Neural cell (in vitro differentiated cells): Measurements from ENCODE around the gene PKNOX1. TPM values are rescaled to one million over a fixed set of nuclear protein-coding genes. Genes with fewer than 3 reads are reported as not detected.

Experiments
- H2AFZ ChIP-seq: fragments of 200-600, 300-800 bp; sonication (generic), shearing (Covaris generic); 2 replicates; pipeline ENCODE4 v1.6.0; 2014; ENCODE audit warnings: low read depth, mild to moderate bottlenecking, antibody characterized with exemption, low read length, moderate library complexity
- H3F3A ChIP-seq: fragments of 200-600 bp; shearing (Covaris generic); 2 replicates; pipeline ENCODE4 v1.6.1; 2016; ENCODE audit warnings: mild to moderate bottlenecking, moderate library complexity, mixed read lengths, antibody characterized with exemption, low read length; ENCODE audit not compliant: insufficient read depth, poor library complexity, severe bottlenecking
- H3K27ac ChIP-seq: fragments of 200-600, 300-800 bp; sonication (generic), shearing (Covaris generic); 2 replicates; pipeline ENCODE4 v1.5.1; 2014; ENCODE audit warnings: mild to moderate bottlenecking, low read length, moderate library complexity
- H3K27me3 ChIP-seq: fragments of 300-800, 200-600 bp; sonication (generic), shearing (Covaris generic); 2 replicates; pipeline ENCODE4 v1.6.0; 2014; ENCODE audit warnings: mild to moderate bottlenecking, low read depth, low read length, moderate library complexity; ENCODE audit not compliant: insufficient read depth
- H3K36me3 ChIP-seq: fragments of 300-800, 200-600 bp; sonication (generic), shearing (Covaris generic); 2 replicates; pipeline ENCODE4 v1.5.1; 2014; ENCODE audit warnings: mild to moderate bottlenecking, antibody characterized with exemption, low read length, moderate library complexity; ENCODE audit not compliant: insufficient read depth
- H3K4me2 ChIP-seq: fragments of 300-800, 200-600 bp; sonication (generic), shearing (Covaris generic); 2 replicates; pipeline ENCODE4 v1.6.0; 2014; ENCODE audit warnings: mild to moderate bottlenecking, low read length
- H3K4me3 ChIP-seq: fragments of 300-800, 200-600 bp; sonication (generic), shearing (Covaris generic); 2 replicates; pipeline ENCODE4 v1.5.1; 2014; ENCODE audit warnings: mild to moderate bottlenecking, low read length, moderate library complexity
- H3K79me2 ChIP-seq: fragments of 200-600 bp; shearing (Covaris generic); replicated peaks from 2 replicates; pipeline ENCODE4 v1.6.0; 2014; ENCODE audit warnings: mild to moderate bottlenecking, low read length, moderate library complexity; ENCODE audit not compliant: insufficient read depth
- H3K9ac ChIP-seq: fragments of 300-800, 200-600 bp; sonication (generic), shearing (Covaris generic); 2 replicates; pipeline ENCODE4 v1.6.1; 2016; ENCODE audit warnings: mild to moderate bottlenecking, low read length, mixed read lengths
- H3K9me2 ChIP-seq: fragments of 200-600 bp; shearing (Covaris generic); 2 replicates; pipeline ENCODE4 v1.6.1; 2016; ENCODE audit warnings: mild to moderate bottlenecking, low read length, mixed read lengths; ENCODE audit not compliant: insufficient read depth
- H3K9me3 ChIP-seq: fragments of 200-600, 300-800 bp; sonication (generic), shearing (Covaris generic); 2 replicates; pipeline ENCODE4 v1.6.1; 2016; ENCODE audit warnings: mild to moderate bottlenecking, mixed run types, low read length, moderate library complexity, mixed read lengths
- H4K20me1 ChIP-seq: fragments of 200-600 bp; shearing (Covaris generic); 2 replicates; pipeline ENCODE4 v1.6.1; 2016; ENCODE audit warnings: mild to moderate bottlenecking, mixed run types; ENCODE audit not compliant: insufficient read depth
- CTCF ChIP-seq: fragments of 450-650 bp; IDR thresholded peaks from 2 replicates; pipeline ENCODE4 v1.5.1; 2014; ENCODE audit warnings: antibody characterized with exemption, mild to moderate bottlenecking, moderate library complexity; ENCODE audit not compliant: poor library complexity, severe bottlenecking
- EP300 ChIP-seq: fragments of 450-650 bp; conservative IDR thresholded peaks from 2 replicates; pipeline ENCODE4 v1.6.1; 2014; ENCODE audit warnings: antibody characterized with exemption, mild to moderate bottlenecking, moderate library complexity; ENCODE audit not compliant: poor library complexity, severe bottlenecking
- EZH2 ChIP-seq: fragments of 200-600, 300-800 bp; shearing (Covaris generic), sonication (generic); IDR thresholded peaks from 2 replicates; pipeline ENCODE4 v1.6.1; 2014; ENCODE audit warnings: antibody characterized with exemption, low read length, borderline replicate concordance, mild to moderate bottlenecking; ENCODE audit not compliant: insufficient read depth, poor library complexity, severe bottlenecking
- MXI1 ChIP-seq: fragments of 450-650 bp; conservative IDR thresholded peaks from 2 replicates; pipeline ENCODE4 v1.6.1; 2014; ENCODE audit warnings: antibody characterized with exemption, mild to moderate bottlenecking; ENCODE audit not compliant: poor library complexity, severe bottlenecking
- POLR2AphosphoS5 ChIP-seq: IDR thresholded peaks from 2 replicates; pipeline ENCODE4 v1.6.1; 2012
- RAD21 ChIP-seq: fragments of 450-650 bp; conservative IDR thresholded peaks from 2 replicates; pipeline ENCODE4 v1.6.1; 2014; ENCODE audit warnings: antibody characterized with exemption, mild to moderate bottlenecking, moderate library complexity
- REST ChIP-seq: IDR thresholded peaks from 2 replicates; pipeline ENCODE4 v1.6.1; 2012; ENCODE audit warnings: borderline replicate concordance
- SMC3 ChIP-seq: fragments of 450-650 bp; conservative IDR thresholded peaks from 2 replicates; pipeline ENCODE4 v1.6.1; 2014; ENCODE audit warnings: antibody characterized with exemption, mild to moderate bottlenecking, moderate library complexity; ENCODE audit not compliant: poor library complexity
- TAF1 ChIP-seq: IDR thresholded peaks from 2 replicates; pipeline ENCODE4 v1.6.1; 2012; ENCODE audit warnings: low read depth
- polyA plus RNA-seq: library from polyadenylated mRNA; depleted of rRNA; stranded (reverse); fragments of >200 nt; gene quantifications from 2 replicates; pipeline ENCODE4 v1.2.3, GENCODE V29; 2014

The PKNOX1 gene
- polyA plus RNA-seq, 1 donor from 2014 or later: 6.9 TPM

GRCh38 chr21:43029785-43030184 lies 55.4 kb downstream of the PKNOX1 start:
- Histone ChIP-seq H4K20me1 (no peaks in the 10 kb centered on the region), H2AFZ (no peak overlapping the region), H3F3A (no peaks in the 10 kb centered on the region), H3K79me2 (no peaks in the 10 kb centered on the region), H3K36me3 (peaks cover under 1% of the 10 kb centered on the region), H3K4me2 (no peak overlapping the region), H3K27ac (no peak overlapping the region), H3K9ac (no peak overlapping the region), H3K27me3 (no peaks in the 10 kb centered on the region), H3K4me3 (no peak overlapping the region), H3K9me3 (no peaks in the 10 kb centered on the region), H3K9me2 (no peaks in the 10 kb centered on the region)
- TF ChIP-seq SMC3 (no peak), EZH2 (no peak), MXI1 (no peak), CTCF (no peak), POLR2AphosphoS5 (no peak), REST (no peak), TAF1 (no peak), EP300 (no peak), RAD21 (no peak)

GRCh38 chr21:43031121-43031619 lies 56.8 kb downstream of the PKNOX1 start:
- no peak overlapping the region for H2AFZ ChIP-seq

More at GRCh38 chr21:43031121-43031619, 56.8 kb downstream of the PKNOX1 start:
- Histone ChIP-seq H3K9me2 (no peaks in the 10 kb centered on the region), H3K27me3 (no peaks in the 10 kb centered on the region), H3K4me3 (no peak overlapping the region), H3K9ac (no peak overlapping the region), H3K79me2 (no peaks in the 10 kb centered on the region), H3F3A (no peaks in the 10 kb centered on the region), H3K9me3 (no peaks in the 10 kb centered on the region), H3K27ac (no peak overlapping the region), H3K4me2 (no peak overlapping the region), H3K36me3 (no peaks in the 10 kb centered on the region), H4K20me1 (no peaks in the 10 kb centered on the region)
- no peak for TF ChIP-seq CTCF
- no peak for TF ChIP-seq EZH2
- no peak for TF ChIP-seq REST
- no peak for TF ChIP-seq POLR2AphosphoS5
- no peak for TF ChIP-seq MXI1
- no peak for TF ChIP-seq RAD21
- TF ChIP-seq TAF1: no peak
- TF ChIP-seq EP300: no peak
- no peak for TF ChIP-seq SMC3
